HEK293 (cell line): ENCODE results near the gene TMEM218.

Experiments
- ZNF292 ChIP-seq: fragments of 450-650 bp; formaldehyde crosslinking; IDR thresholded peaks from 2 replicates; pipeline ENCODE4 v1.5.1; 2016; ENCODE audit warnings: low read depth, missing biosample characterization, missing genetic modification characterization, borderline replicate concordance
- ZNF514 ChIP-seq: fragments of 450-650 bp; formaldehyde crosslinking; IDR thresholded peaks from 2 replicates; pipeline ENCODE4 v1.5.1; 2016; ENCODE audit warnings: missing biosample characterization, missing genetic modification characterization
- ZNF660 ChIP-seq: fragments of 450-650 bp; IDR thresholded peaks from 2 replicates; pipeline ENCODE4 v1.5.1; 2018; ENCODE audit warnings: missing biosample characterization, mild to moderate bottlenecking, missing genetic modification characterization
- ZSCAN30 ChIP-seq: fragments of 450-650 bp; IDR thresholded peaks from 2 replicates; pipeline ENCODE4 v1.5.1; 2018; ENCODE audit warnings: missing biosample characterization, mild to moderate bottlenecking, missing genetic modification characterization, moderate library complexity
- TF ChIP-seq, protein P1 (sequence below): fragments of 450-650 bp; formaldehyde crosslinking; IDR thresholded peaks from 2 replicates; pipeline ENCODE4 v1.5.1; 2016; ENCODE audit warnings: missing biosample characterization, missing genetic modification characterization
- TF ChIP-seq, protein P2 (sequence below): fragments of 450-650 bp; formaldehyde crosslinking; IDR thresholded peaks from 2 replicates; pipeline ENCODE4 v1.5.1; 2016; ENCODE audit warnings: missing biosample characterization, missing genetic modification characterization, borderline replicate concordance
- TF ChIP-seq, protein P3 (sequence below): fragments of 450-650 bp; formaldehyde crosslinking; IDR thresholded peaks from 2 replicates; pipeline ENCODE4 v1.5.1; 2016; ENCODE audit warnings: missing biosample characterization, missing genetic modification characterization, borderline replicate concordance
- TF ChIP-seq, protein P4 (sequence below): fragments of 450-650 bp; formaldehyde crosslinking; IDR thresholded peaks from 2 replicates; pipeline ENCODE4 v1.5.1; 2017; ENCODE audit warnings: missing biosample characterization, missing genetic modification characterization

DNA sequence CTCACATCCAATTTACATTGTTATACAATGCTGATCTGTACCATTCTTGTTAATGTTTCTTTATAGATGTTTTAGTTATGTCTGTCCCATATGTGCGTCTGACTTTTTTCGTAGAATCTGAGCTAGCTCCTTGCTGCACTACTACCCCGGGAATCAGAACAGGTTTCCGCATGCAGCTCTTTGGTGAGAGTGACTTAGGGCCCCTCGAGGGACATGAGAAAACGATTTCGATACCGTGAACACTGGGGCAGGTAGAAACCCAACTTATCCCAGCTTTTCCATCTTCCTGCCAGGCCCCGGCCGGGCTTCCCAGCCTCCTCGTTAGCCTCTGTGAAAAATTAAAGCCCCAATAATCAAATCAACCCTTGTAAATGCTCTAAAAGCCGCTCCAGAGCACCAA, 29.8 kb upstream of the TMEM218 start:
- no peak for TF ChIP-seq ZNF660 (tag by site-specific recombination)
- TF ChIP-seq, protein P1, sequence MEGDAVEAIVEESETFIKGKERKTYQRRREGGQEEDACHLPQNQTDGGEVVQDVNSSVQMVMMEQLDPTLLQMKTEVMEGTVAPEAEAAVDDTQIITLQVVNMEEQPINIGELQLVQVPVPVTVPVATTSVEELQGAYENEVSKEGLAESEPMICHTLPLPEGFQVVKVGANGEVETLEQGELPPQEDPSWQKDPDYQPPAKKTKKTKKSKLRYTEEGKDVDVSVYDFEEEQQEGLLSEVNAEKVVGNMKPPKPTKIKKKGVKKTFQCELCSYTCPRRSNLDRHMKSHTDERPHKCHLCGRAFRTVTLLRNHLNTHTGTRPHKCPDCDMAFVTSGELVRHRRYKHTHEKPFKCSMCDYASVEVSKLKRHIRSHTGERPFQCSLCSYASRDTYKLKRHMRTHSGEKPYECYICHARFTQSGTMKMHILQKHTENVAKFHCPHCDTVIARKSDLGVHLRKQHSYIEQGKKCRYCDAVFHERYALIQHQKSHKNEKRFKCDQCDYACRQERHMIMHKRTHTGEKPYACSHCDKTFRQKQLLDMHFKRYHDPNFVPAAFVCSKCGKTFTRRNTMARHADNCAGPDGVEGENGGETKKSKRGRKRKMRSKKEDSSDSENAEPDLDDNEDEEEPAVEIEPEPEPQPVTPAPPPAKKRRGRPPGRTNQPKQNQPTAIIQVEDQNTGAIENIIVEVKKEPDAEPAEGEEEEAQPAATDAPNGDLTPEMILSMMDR (tag by site-specific recombination): no peak
- no peak for TF ChIP-seq ZNF514 (tag by site-specific recombination)
- TF ChIP-seq, protein P2, sequence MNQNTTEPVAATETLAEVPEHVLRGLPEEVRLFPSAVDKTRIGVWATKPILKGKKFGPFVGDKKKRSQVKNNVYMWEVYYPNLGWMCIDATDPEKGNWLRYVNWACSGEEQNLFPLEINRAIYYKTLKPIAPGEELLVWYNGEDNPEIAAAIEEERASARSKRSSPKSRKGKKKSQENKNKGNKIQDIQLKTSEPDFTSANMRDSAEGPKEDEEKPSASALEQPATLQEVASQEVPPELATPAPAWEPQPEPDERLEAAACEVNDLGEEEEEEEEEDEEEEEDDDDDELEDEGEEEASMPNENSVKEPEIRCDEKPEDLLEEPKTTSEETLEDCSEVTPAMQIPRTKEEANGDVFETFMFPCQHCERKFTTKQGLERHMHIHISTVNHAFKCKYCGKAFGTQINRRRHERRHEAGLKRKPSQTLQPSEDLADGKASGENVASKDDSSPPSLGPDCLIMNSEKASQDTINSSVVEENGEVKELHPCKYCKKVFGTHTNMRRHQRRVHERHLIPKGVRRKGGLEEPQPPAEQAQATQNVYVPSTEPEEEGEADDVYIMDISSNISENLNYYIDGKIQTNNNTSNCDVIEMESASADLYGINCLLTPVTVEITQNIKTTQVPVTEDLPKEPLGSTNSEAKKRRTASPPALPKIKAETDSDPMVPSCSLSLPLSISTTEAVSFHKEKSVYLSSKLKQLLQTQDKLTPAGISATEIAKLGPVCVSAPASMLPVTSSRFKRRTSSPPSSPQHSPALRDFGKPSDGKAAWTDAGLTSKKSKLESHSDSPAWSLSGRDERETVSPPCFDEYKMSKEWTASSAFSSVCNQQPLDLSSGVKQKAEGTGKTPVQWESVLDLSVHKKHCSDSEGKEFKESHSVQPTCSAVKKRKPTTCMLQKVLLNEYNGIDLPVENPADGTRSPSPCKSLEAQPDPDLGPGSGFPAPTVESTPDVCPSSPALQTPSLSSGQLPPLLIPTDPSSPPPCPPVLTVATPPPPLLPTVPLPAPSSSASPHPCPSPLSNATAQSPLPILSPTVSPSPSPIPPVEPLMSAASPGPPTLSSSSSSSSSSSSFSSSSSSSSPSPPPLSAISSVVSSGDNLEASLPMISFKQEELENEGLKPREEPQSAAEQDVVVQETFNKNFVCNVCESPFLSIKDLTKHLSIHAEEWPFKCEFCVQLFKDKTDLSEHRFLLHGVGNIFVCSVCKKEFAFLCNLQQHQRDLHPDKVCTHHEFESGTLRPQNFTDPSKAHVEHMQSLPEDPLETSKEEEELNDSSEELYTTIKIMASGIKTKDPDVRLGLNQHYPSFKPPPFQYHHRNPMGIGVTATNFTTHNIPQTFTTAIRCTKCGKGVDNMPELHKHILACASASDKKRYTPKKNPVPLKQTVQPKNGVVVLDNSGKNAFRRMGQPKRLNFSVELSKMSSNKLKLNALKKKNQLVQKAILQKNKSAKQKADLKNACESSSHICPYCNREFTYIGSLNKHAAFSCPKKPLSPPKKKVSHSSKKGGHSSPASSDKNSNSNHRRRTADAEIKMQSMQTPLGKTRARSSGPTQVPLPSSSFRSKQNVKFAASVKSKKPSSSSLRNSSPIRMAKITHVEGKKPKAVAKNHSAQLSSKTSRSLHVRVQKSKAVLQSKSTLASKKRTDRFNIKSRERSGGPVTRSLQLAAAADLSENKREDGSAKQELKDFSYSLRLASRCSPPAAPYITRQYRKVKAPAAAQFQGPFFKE (tag by site-specific recombination): no peak
- no peak for TF ChIP-seq ZNF292 (tag by site-specific recombination)
- TF ChIP-seq, protein P3, sequence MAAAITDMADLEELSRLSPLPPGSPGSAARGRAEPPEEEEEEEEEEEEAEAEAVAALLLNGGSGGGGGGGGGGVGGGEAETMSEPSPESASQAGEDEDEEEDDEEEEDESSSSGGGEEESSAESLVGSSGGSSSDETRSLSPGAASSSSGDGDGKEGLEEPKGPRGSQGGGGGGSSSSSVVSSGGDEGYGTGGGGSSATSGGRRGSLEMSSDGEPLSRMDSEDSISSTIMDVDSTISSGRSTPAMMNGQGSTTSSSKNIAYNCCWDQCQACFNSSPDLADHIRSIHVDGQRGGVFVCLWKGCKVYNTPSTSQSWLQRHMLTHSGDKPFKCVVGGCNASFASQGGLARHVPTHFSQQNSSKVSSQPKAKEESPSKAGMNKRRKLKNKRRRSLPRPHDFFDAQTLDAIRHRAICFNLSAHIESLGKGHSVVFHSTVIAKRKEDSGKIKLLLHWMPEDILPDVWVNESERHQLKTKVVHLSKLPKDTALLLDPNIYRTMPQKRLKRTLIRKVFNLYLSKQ (tag by site-specific recombination): no peak
- no peak for TF ChIP-seq ZSCAN30 (tag by site-specific recombination)
- TF ChIP-seq, protein P4, sequence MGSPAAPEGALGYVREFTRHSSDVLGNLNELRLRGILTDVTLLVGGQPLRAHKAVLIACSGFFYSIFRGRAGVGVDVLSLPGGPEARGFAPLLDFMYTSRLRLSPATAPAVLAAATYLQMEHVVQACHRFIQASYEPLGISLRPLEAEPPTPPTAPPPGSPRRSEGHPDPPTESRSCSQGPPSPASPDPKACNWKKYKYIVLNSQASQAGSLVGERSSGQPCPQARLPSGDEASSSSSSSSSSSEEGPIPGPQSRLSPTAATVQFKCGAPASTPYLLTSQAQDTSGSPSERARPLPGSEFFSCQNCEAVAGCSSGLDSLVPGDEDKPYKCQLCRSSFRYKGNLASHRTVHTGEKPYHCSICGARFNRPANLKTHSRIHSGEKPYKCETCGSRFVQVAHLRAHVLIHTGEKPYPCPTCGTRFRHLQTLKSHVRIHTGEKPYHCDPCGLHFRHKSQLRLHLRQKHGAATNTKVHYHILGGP: no peak
